Uterus (tissue), 2 donors: Measurements from ENCODE around the gene KCNMA1.

Source experiments
- POLR2A ChIP-seq, 2 donors: fragments of 450-650 bp; IDR thresholded peaks; one replicate each; pipeline ENCODE4 v1.6.1; 2016; ENCODE audit warnings: antibody characterized with exemption in 2 of 2, mild to moderate bottlenecking in 1 of 2, moderate library complexity in 1 of 2
- TF ChIP-seq, protein P1 (sequence below), 4 experiments: fragments of 200-600 bp in 2 of 4; fragments of 450-650 bp in 2 of 4; sonication (generic) in 2 of 4; IDR thresholded peaks; one replicate each; pipeline ENCODE4 v1.5.1; 2016 to 2019; ENCODE audit warnings: antibody characterized with exemption in 4 of 4, mild to moderate bottlenecking in 2 of 4, moderate library complexity in 1 of 4

DNA sequence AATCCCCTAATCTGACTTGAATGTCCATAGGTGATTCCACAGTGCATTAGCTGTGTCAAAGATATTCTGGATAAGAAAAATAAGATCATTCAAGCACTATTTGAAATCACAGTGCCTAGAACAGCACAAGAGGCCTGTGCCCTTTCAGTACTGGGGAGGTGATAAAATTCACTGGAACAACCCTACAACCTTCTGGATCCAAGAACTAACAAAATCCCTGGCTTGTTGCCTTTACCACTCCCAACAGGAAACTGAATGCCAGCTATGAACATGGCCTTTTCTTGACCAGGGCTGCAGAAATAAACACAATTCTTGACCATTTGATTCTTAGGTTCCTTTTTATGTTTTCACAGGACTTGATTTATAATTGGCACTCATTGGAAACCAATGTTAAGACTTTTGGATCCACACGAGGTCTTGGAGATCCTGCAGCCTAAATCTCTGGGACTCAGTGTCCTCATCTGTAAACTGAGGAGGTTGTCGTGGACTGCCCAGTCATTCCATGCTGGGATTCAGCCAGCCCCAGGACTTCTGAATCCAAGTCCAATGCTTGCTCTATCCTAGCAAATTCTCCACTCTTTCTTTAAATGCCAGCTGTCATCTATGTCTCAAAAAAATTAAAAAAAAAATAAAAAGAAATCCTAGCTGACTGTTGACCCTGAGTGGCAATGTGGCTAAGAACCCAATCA lies 624.7 kb downstream of the KCNMA1 start:
- TF ChIP-seq, protein P1, sequence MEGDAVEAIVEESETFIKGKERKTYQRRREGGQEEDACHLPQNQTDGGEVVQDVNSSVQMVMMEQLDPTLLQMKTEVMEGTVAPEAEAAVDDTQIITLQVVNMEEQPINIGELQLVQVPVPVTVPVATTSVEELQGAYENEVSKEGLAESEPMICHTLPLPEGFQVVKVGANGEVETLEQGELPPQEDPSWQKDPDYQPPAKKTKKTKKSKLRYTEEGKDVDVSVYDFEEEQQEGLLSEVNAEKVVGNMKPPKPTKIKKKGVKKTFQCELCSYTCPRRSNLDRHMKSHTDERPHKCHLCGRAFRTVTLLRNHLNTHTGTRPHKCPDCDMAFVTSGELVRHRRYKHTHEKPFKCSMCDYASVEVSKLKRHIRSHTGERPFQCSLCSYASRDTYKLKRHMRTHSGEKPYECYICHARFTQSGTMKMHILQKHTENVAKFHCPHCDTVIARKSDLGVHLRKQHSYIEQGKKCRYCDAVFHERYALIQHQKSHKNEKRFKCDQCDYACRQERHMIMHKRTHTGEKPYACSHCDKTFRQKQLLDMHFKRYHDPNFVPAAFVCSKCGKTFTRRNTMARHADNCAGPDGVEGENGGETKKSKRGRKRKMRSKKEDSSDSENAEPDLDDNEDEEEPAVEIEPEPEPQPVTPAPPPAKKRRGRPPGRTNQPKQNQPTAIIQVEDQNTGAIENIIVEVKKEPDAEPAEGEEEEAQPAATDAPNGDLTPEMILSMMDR (IDR thresholded peaks at IDR 0.05) = no peak
- TF ChIP-seq POLR2A (IDR thresholded peaks at IDR 0.05) = no peak
